OCI-LY7 (cell line): Measurements from ENCODE around the gene VAMP4.

Source experiments
- EZH2phosphoT487 ChIP-seq: fragments of 200-600 bp; sonication (generic); IDR thresholded peaks from 2 replicates; pipeline ENCODE4 v1.6.1; 2018; ENCODE audit warnings: low read depth, borderline replicate concordance, mild to moderate bottlenecking, mixed run types, antibody characterized with exemption, low read length, moderate library complexity, mixed read lengths
- TF ChIP-seq, protein P1 (sequence below): fragments of 200-600 bp; sonication (generic); conservative IDR thresholded peaks from 2 replicates; pipeline ENCODE4 v1.5.1; 2014; ENCODE audit warnings: mild to moderate bottlenecking, antibody characterized with exemption, low read length, moderate library complexity, mixed read lengths

DNA sequence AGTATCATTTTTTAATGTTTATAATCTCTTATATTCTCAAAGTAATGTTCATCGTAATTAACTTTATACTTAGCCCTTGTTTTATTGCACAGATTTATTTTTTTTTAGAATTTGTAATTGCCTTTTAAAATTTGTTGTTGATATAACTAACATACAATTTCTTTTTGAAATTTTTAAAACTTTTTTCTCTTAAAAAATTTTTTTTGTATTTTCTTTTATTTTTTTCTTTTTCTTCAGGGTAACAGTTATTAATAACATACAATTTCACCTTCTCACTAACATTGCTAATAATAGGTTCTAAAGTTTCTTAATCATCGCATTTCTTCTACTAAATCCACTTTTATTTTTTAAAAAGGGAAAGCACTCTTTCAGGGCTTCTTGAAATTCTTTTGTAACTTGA, 11.3 kb upstream of the VAMP4 start:
- TF ChIP-seq, protein P1, sequence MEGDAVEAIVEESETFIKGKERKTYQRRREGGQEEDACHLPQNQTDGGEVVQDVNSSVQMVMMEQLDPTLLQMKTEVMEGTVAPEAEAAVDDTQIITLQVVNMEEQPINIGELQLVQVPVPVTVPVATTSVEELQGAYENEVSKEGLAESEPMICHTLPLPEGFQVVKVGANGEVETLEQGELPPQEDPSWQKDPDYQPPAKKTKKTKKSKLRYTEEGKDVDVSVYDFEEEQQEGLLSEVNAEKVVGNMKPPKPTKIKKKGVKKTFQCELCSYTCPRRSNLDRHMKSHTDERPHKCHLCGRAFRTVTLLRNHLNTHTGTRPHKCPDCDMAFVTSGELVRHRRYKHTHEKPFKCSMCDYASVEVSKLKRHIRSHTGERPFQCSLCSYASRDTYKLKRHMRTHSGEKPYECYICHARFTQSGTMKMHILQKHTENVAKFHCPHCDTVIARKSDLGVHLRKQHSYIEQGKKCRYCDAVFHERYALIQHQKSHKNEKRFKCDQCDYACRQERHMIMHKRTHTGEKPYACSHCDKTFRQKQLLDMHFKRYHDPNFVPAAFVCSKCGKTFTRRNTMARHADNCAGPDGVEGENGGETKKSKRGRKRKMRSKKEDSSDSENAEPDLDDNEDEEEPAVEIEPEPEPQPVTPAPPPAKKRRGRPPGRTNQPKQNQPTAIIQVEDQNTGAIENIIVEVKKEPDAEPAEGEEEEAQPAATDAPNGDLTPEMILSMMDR = no peak
- TF ChIP-seq EZH2phosphoT487 = no peak
